NCI-H526 (cell line): Measurements from ENCODE around the gene TTC4.

Experiments
- DNase-seq, 2 experiments: peaks; one replicate each; lab custom pipeline; 2025; lab: John Stamatoyannopoulos, UW

Gene TTC4

GRCh38 chr1:54715493-54716298 is at the start of gene TTC4:
Gene TTC4 (plus strand): TSS chr1:54715861. CDS start chr1:54715909, 48 bp downstream.
- DNase-seq, result peak; percentile 46 to 89

- DNase-seq, result no peak
Measured at GRCh38 chr1:54666333-54666732, 49.3 kb upstream of the TTC4 start.

- DNase-seq, result no peak
Measured at GRCh38 chr1:54667797-54668196, 47.9 kb upstream of the TTC4 start.

GRCh38 chr1:54668567-54668966 is 47.1 kb upstream of the TTC4 start:
- no peak for DNase-seq

- DNase-seq, result peak; percentile 6 to 66
Measured at GRCh38 chr1:54671985-54672608, 43.6 kb upstream of the TTC4 start.

- no peak for DNase-seq
Measured at GRCh38 chr1:54678776-54679643, 36.7 kb upstream of the TTC4 start.

GRCh38 chr1:54679706-54680105 is 36.0 kb upstream of the TTC4 start:
- no peak for DNase-seq

GRCh38 chr1:54680387-54680786 is 35.3 kb upstream of the TTC4 start:
- DNase-seq, result no peak

- DNase-seq, result peak; percentile 49 to 53
Measured at GRCh38 chr1:54681358-54681757, 34.3 kb upstream of the TTC4 start.

GRCh38 chr1:54683453-54683852 is 32.2 kb upstream of the TTC4 start:
- no peak for DNase-seq

GRCh38 chr1:54685335-54685905 is 30.2 kb upstream of the TTC4 start:
- no peak for DNase-seq

GRCh38 chr1:54686155-54686554 is 29.5 kb upstream of the TTC4 start:
- DNase-seq, result no peak

GRCh38 chr1:54694771-54695170 is 20.9 kb upstream of the TTC4 start:
- DNase-seq, result no peak

- no peak for DNase-seq
Measured at GRCh38 chr1:54695221-54695620, 20.4 kb upstream of the TTC4 start.

- no peak for DNase-seq
Measured at GRCh38 chr1:54695764-54696163, 19.9 kb upstream of the TTC4 start.

GRCh38 chr1:54696262-54696661 is 19.4 kb upstream of the TTC4 start:
- DNase-seq, result no peak

GRCh38 chr1:54697896-54698295 is 17.8 kb upstream of the TTC4 start:
- no peak for DNase-seq

- DNase-seq, result no peak
Measured at GRCh38 chr1:54698346-54698745, 17.3 kb upstream of the TTC4 start.

- DNase-seq, result no peak
Measured at GRCh38 chr1:54699936-54700525, 15.6 kb upstream of the TTC4 start.

GRCh38 chr1:54701066-54701465 is 14.6 kb upstream of the TTC4 start:
- no peak for DNase-seq

GRCh38 chr1:54701996-54702395 is 13.7 kb upstream of the TTC4 start:
- no peak for DNase-seq

- DNase-seq, result no peak
Measured at GRCh38 chr1:54703471-54703870, 12.2 kb upstream of the TTC4 start.
